Psoas muscle (tissue), 8 donors: ENCODE data around the gene FCRL2. TPM values are rescaled to one million over a fixed set of nuclear protein-coding genes. Genes with fewer than 3 reads are reported as not detected.

ENCODE experiments used
- ATAC-seq, 4 donors: fragments of 200-7000 bp; cut with Tn5 transposase; one replicate each; pipeline ENCODE4 v1.9.1; 2020; ENCODE audit warnings: moderate library complexity in 3 of 4, mild to moderate bottlenecking in 2 of 4
- DNase-seq, 2 donors: peaks; one replicate each; pipeline ENCODE4 v3.0.0-alpha.2; 2020
- H3K27ac ChIP-seq: fragments of 200-600 bp; one replicate; pipeline ENCODE4 v1.8.0; 2022
- H3K27me3 ChIP-seq, 3 donors: fragments of 200-600 bp in 1 of 3; one replicate each; pipeline versions ENCODE4 v1.6.1 to v1.8.0; 2013 to 2022; ENCODE audit warnings: low read length in 2 of 3, mild to moderate bottlenecking in 2 of 3, moderate library complexity in 1 of 3; ENCODE audit not compliant: insufficient read depth in 3 of 3
- H3K36me3 ChIP-seq, 2 donors: fragments of 200-600 bp in 1 of 2; one replicate each; pipeline versions ENCODE4 v1.6.1 to v1.8.0; 2013 to 2022; ENCODE audit warnings: low read depth in 1 of 2, mild to moderate bottlenecking in 1 of 2, moderate library complexity in 1 of 2; ENCODE audit not compliant: insufficient read depth in 1 of 2
- H3K4me1 ChIP-seq: fragments of 200-600 bp; one replicate; pipeline ENCODE4 v1.8.0; 2022
- H3K4me3 ChIP-seq: fragments of 200-600 bp; one replicate; pipeline ENCODE4 v1.8.0; 2022; ENCODE audit warnings: mild to moderate bottlenecking
- H3K9me3 ChIP-seq: fragments of 200-600 bp; one replicate; pipeline ENCODE4 v1.8.0; 2022
- CTCF ChIP-seq: fragments of 200-600 bp; IDR thresholded peaks from one replicate; pipeline ENCODE4 v1.8.0; 2022; ENCODE audit warnings: antibody characterized with exemption
- WGBS, 3 donors: extraction: QIAGEN DNeasy Blood & Tissue Kit; methylation state at CpG; one replicate each; pipeline versions ENCODE4 v1.1.6 to v1.1.7; 2013; 5-methylcytosine and 5-hydroxymethylcytosine counted together
- intact Hi-C, 2 donors: fragments of 100-400 bp; cut with DNase I; formaldehyde crosslinking; loops; one replicate each; pipeline versions ENCODE4 v1.11.0 to v1.14.2; 2022
- polyA plus RNA-seq, 3 donors: library from polyadenylated mRNA; stranded (reverse); fragments of 200-250 nt; gene quantifications; one replicate each; pipeline ENCODE4 v1.2.3, GENCODE V29; 2013
- total RNA-seq, 4 donors: library from RNA; stranded (reverse); fragmentation: NEBNext Ultra II Directional in 2 of 4; extraction: Animal tissue kit (Norgen Biotek cat#: 25700) in 2 of 4; gene quantifications; one replicate each; pipeline versions ENCODE4 v1.2.1 to v1.2.4, GENCODE V29; 2021 to 2023
- donor health status: healthy with polysubstance abuse.
- donor health status: DM: no; HTN: no; CAD: no; lungs with moderate emphysema.
- donor health status: Bipolar disorder and iron deficiency.
- donor health status: healthy.
- donor health status: DM: yes; HTN: yes; CAD: no.
- donor health status: DM: no; HTN: no; CAD: no.
- donor health status: DM: no; HTN: no; CAD: no.
- donor health status: DM: yes; HTN: yes; CAD: no.

The FCRL2 gene
- total and polyA plus RNA-seq, 7 donors, result 0.03 to 0.17 TPM; not detected in 5

- no peaks in the 10 kb centered on the region for H3K27me3 ChIP-seq
- H3K36me3 ChIP-seq, result no peaks in the 10 kb centered on the region
- no peaks in the 10 kb centered on the region for H3K9me3 ChIP-seq
- no peak for TF ChIP-seq CTCF
- H3K4me3 ChIP-seq, result no peak overlapping the region
- ATAC-seq (no peak), DNase-seq (no peak)
- no peaks in the 10 kb centered on the region for H3K4me1 ChIP-seq
- WGBS, 3 donors, result 71 to 81% (median 74%) methylated on average over 4 of the region's 4 CpGs
- intact Hi-C loops, result loop anchor here in 1 of 2 donors (5.0 kb wide), 1 partner anchor 1674 kb away; no protein-coding TSS in a partner anchor
- H3K27ac ChIP-seq, result no peak overlapping the region
Observed at GRCh38 chr1:157697781-157698569, 79.0 kb downstream of the FCRL2 start.

- no peaks in the 10 kb centered on the region for H3K9me3 ChIP-seq
- 47 to 52% (median 50%) methylated on average over 4 of the region's 4 CpGs for WGBS, 3 donors
- no peaks in the 10 kb centered on the region for H3K36me3 ChIP-seq
- H3K4me3 ChIP-seq, result no peak overlapping the region
- TF ChIP-seq CTCF, result no peak
- H3K27ac ChIP-seq, result no peak overlapping the region
- ATAC-seq (no peak), DNase-seq (no peak)
- intact Hi-C loops, result loop anchor here in 1 of 2 donors (5.0 kb wide), 1 partner anchor 1675 kb away; no protein-coding TSS in a partner anchor
- no peaks in the 10 kb centered on the region for H3K4me1 ChIP-seq
- H3K27me3 ChIP-seq, result no peaks in the 10 kb centered on the region
Observed at GRCh38 chr1:157696966-157697628, 79.8 kb downstream of the FCRL2 start.

Other genes starting within 250 kb of the FCRL2 start
- gene FCRL5, start 224.6 kb downstream of the FCRL2 start, total RNA-seq, result under 1 TPM in 2 of 4 donors, not detected in 2; 0.07 to 0.46 TPM
- under 1 TPM; 0.01 to 0.07 (median 0.04) TPM for gene FCRL5, start 224.6 kb downstream of the FCRL2 start, polyA plus RNA-seq
- gene FCRL4, start 179.0 kb downstream of the FCRL2 start, total RNA-seq, result not detected
- not detected for gene FCRL4, start 179.0 kb downstream of the FCRL2 start, polyA plus RNA-seq
- gene FCRL3, start 76.4 kb downstream of the FCRL2 start, total RNA-seq, result under 1 TPM in 2 of 4 donors, not detected in 2; 0.25 to 0.44 TPM
- gene FCRL3, start 76.4 kb downstream of the FCRL2 start, polyA plus RNA-seq, result under 1 TPM; 0.03 to 0.06 (median 0.03) TPM
- gene FCRL1, start 43.0 kb upstream of the FCRL2 start, total RNA-seq, result under 1 TPM in 1 of 4 donors, not detected in 3; 0.40 TPM
- under 1 TPM in 1 of 3 donors, not detected in 2; 0.03 TPM for gene FCRL1, start 43.0 kb upstream of the FCRL2 start, polyA plus RNA-seq
- gene CD5L, start 64.7 kb upstream of the FCRL2 start, total RNA-seq, result 1 to 10 TPM in 1 of 4 donors, under 1 TPM in 1, not detected in 2; 0.20 to 1.1 TPM
- gene CD5L, start 64.7 kb upstream of the FCRL2 start, polyA plus RNA-seq, result under 1 TPM in 1 of 3 donors, not detected in 2; 0.09 TPM
- gene KIRREL1, start 216.5 kb upstream of the FCRL2 start, total RNA-seq, result 1 to 10 TPM; 4.3 to 7.6 (median 6.4) TPM
- 1 to 10 TPM; 1.3 to 2.2 (median 1.8) TPM for gene KIRREL1, start 216.5 kb upstream of the FCRL2 start, polyA plus RNA-seq